Ovary (tissue), 1 donor: ENCODE data around the gene KCNIP1.

Experiments used
- EP300 ChIP-seq: sonication (generic); formaldehyde crosslinking; IDR thresholded peaks from one replicate; pipeline ENCODE4 v1.6.1; 2017; ENCODE audit warnings: antibody characterized with exemption
- POLR2A ChIP-seq: fragments of 450-650 bp; IDR thresholded peaks from one replicate; pipeline ENCODE4 v1.6.1; 2017; ENCODE audit warnings: antibody characterized with exemption, mild to moderate bottlenecking, moderate library complexity

- TF ChIP-seq POLR2A (no peak), EP300 (no peak)
Observed at GRCh38 chr5:170541146-170541769, 37.4 kb downstream of the KCNIP1 start.
